NCI-H1105 treated with DMSO at 0.1 percent for 48 hours (cell line): ENCODE results near the gene PRKCE.
A peak's percentile ranks its signal among the peaks of the same experiment; 100 is the strongest.

Experiments used
- DNase-seq: peaks from one replicate; lab custom pipeline; 2025; lab: John Stamatoyannopoulos, UW

PRKCE gene

DNA sequence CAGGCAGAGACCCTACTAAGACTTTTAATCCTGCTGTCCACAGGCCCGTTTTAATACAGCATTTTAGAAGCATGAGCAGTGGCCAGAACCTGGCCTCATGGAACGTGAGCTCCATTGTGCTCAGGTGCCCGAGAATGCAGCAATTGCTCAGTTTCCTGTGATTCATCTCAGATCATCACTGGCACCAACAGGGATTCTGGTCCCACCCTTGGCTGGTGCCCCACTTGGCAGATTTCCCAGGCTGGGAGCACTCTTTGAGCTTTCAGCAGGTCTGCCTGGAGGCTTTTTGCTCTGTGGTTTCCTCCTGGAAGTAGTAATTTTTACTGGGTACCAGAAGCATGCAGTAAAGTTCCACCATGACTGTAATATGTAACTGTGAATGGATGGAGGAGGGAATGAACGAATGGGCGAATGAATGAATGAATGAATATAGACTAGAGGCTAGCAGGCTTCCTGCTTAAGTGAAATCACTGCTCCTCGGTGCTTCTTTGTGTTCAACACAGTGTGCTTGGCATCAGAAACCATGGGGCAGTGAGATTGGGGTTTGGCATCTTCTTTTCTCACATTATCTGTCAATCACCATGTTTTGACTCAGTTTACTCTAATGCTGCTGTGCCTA, 312.9 kb downstream of the PRKCE start:
- peak; percentile 70 for DNase-seq

GRCh38 chr2:45964906-45965305, 313.4 kb downstream of the PRKCE start:
- no peak for DNase-seq

- no peak for DNase-seq
Observed at GRCh38 chr2:45965871-45966498, 314.5 kb downstream of the PRKCE start.

GRCh38 chr2:45968946-45969584, 317.6 kb downstream of the PRKCE start:
- DNase-seq = no peak

- DNase-seq = peak; percentile 27
Observed at GRCh38 chr2:45973426-45973825, 322.0 kb downstream of the PRKCE start.

DNA sequence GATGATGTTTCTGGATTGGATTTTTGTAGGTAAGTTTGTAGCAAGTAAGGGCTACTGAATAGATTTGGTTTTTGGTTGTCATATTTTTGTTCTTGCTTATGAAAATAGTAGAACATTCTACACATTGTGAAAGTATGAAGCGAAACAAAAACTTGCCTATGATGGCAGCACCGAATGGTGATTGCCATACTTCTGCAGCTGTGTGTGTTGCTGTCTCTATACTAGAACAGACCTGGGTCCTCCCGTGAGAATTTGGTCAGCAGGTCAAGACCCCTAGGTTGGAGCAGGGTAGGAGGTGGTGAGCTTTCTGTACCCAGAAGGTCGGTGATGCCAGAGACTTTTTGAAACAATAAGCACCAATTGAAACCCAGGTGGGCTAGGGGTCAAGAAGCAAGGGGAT, 322.6 kb downstream of the PRKCE start:
- no peak for DNase-seq

- DNase-seq = no peak
Observed at GRCh38 chr2:45974762-45975408, 323.4 kb downstream of the PRKCE start.

GRCh38 chr2:45975752-45976517, 324.5 kb downstream of the PRKCE start:
- DNase-seq = no peak

- no peak for DNase-seq
Observed at GRCh38 chr2:45978302-45978859, 326.9 kb downstream of the PRKCE start.

GRCh38 chr2:45979065-45979464, 327.6 kb downstream of the PRKCE start:
- no peak for DNase-seq

DNA sequence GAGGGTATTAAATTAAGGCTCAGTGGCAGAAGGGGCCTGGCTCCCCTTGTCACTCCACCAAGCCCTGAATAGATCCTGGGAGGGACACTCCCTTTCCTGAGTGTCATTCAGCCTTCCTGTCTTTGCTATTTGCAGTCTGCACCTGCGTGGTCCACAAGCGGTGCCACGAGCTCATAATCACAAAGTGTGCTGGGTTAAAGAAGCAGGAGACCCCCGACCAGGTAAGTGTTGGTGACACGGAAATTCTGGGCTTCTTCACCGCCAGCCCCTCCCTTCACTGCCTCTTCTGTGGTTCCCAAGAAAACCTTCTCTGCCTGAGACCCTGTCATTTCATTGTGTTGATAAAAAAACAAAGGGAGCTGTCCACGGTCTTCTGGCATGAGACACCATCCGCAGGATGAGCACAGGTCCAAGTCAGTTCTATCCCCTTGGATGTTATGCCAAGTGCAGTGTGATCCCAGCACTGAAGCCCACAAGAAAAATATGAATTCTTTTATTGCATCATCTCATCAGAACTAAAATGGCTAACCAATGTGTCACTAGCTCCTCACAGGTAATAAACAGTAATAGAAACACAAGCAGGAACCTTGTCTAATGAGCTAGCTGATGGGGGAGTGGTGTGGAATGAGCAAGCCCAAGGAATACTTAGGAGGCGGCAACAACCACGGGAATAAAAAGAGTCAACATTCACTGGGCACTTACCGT, 328.8 kb downstream of the PRKCE start:
- DNase-seq = no peak

- no peak for DNase-seq
Observed at GRCh38 chr2:45981384-45981930, 330.0 kb downstream of the PRKCE start.

- DNase-seq = no peak
Observed at GRCh38 chr2:45982096-45982495, 330.6 kb downstream of the PRKCE start.

DNA sequence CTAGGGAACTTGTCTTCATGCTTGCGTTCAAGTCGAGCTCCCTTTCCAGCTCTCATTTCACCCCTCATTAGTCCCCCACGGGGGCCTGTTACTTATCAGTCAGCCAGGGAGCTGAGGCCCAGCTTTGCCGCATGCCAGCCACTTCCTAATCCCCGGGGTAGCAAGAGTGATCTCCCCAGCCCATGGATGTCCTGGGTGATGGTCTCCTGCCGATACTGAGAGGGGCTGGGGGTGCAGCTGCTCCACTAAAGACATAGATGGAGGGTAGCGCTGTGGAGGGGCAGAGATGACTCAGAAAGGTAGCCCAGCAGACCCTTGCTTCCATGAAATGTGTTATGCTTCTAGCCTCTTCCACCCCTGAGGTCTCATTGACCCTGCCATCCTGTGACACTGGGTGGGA, 331.7 kb downstream of the PRKCE start:
- no peak for DNase-seq

- DNase-seq = no peak
Observed at GRCh38 chr2:45984366-45984765, 332.9 kb downstream of the PRKCE start.

GRCh38 chr2:45984896-45985473, 333.5 kb downstream of the PRKCE start:
- no peak for DNase-seq

DNA sequence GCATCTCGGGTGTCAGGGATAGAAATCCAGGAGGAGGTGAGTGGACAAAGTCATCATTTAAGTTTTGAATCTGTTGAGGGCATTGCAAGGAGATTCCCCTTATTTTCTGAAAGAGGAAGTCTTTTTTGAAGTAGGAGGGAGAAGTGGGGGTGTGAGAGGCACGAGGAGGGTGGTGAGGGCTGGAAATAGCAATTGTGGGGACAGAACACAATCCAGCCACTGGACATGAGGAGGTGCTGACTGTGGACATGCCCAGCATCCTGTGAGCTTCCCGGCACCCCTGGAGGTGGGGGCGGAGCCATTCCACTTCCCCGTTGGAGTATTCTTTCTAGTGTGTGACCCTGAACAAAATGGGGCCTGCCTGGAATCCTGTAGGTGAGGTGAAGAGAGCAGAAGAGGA, 335.0 kb downstream of the PRKCE start:
- no peak for DNase-seq

- DNase-seq = no peak
Observed at GRCh38 chr2:45987856-45988255, 336.4 kb downstream of the PRKCE start.

GRCh38 chr2:45988879-45989278, 337.4 kb downstream of the PRKCE start:
- DNase-seq = no peak

DNA sequence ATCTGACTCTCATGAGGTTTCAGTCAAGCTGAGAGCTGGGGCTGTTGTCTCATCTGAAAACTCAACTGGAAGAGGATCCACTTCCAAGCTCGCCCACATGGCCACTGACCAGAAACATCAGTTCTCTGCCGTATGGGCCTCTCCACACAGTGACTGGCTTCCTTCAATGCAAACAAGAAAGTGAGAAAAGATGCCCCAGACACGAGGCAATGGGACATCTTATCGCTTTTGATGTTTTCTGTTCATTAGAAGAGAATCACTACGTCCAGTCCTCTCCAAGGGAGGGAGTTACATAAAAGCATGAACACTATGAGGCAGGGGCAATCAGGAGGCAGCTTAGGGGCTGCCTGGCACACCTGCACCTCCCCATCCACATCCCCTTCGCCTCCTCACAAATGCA, 338.7 kb downstream of the PRKCE start:
- DNase-seq = no peak
